HT1080 (cell line): Measurements from ENCODE around the gene PARK7. TPM values are rescaled to one million over a fixed set of nuclear protein-coding genes. Genes with fewer than 3 reads are reported as not detected.
"Not testable (repeated sequence)": the region's sequence is repeated elsewhere in the genome, so short reads cannot be mapped to it uniquely, and the experiment has no call there.

ENCODE experiments used
- DNase-seq: peaks from one replicate; pipeline ENCODE4 v3.0.0-alpha.2; 2015; ENCODE audit warnings: low read depth
- total RNA-seq: library from RNA; depleted of rRNA; stranded (reverse); fragments of >200 nt; shearing (Covaris generic); gene quantifications from 2 replicates; pipeline ENCODE4 v1.2.3, GENCODE V29; 2014

PARK7 gene
- total RNA-seq, 1 experiment from 2014 or later, result 280 TPM

DNA sequence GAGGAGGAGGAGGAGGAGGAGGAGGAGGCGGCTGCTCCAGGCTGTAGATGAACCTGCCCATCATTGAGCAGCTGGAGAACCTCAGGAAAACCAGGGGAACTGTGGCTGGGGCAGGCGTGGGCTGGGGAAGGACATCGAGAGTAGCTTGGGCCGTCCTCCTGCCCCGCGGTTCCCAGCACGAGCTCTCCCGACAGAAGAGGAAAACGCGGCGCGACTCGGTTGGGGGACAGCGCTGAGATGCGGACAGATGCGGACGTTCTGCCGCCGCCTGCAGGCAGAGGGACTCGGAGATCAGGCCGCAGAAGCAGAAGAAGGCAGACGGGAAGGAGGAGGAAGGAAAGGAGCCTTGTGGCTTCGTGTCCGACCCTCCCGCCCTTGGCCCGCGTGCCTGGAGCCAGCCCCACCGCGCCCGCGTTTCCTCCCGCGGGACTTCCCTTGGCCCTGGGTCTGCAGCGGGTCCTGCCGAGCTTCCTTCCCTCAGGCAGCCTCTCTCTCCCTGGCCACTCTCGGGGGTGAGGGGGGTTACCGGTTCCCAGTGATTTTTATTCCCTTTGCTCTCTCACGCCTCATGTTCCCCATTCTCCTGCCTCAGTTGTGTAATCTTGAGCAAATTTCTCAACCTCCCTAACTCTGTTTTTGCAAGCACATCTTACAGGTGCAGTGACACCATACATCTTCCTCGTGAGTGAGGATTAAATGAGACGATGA, 19.1 kb upstream of the PARK7 start:
- no peak for DNase-seq

DNA sequence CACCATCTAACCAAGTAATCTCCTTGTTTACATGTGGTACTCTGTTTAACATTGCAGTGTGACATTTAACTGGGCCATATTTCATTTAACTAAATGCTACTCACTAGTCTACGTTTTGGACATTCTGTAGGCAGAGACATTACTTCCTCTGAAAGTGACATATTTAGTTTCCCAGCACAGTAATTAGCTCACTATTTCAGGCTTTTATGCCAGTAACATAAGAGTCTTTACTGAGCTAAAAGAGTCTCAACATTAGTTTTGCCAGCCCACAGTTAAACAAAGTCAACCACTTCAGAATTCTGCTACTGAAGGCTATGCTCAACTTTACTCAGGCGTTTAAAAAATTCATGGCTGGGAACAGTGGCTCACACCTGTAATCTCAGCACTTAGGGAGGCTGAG, 18.3 kb upstream of the PARK7 start:
- DNase-seq, result no peak

DNA sequence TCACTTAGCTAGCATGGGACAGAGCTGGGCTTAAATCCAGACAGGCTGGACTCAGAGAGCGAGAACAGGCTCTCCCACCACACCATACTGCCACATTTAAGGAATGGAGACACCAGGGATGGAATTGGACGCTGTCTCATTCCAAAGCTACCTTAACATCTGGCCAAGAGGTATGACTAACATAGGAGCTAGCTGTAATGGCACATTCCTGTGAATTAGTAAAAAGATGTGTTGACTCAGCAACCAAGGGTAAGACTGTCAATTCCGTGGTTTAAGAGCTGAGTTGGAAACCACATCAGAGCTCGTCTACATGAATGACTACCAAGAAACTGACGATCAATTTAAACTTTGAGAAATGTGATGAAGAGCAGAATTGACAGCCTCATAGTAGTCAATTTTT, 12.6 kb upstream of the PARK7 start:
- peak; percentile 93 for DNase-seq

DNA sequence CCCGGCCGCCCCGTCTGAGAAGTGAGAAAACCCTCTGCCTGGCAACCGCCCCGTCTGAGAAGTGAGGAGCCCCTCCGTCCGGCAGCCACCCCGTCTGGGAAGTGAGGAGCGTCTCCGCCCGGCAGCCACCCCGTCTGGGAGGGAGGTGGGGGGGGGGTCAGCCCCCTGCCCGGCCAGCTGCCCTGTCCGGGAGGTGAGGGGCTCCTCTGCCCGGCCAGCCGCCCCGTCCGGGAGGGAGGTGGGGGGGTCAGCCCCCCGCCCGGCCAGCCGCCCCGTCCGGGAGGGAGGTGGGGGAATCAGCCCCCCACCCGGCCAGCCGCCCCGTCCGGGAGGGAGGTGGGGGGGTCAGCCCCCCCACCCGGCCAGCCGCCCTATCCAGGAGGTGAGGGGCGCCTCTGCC, 8.7 kb upstream of the PARK7 start:
- not testable (repeated sequence) for DNase-seq

DNA sequence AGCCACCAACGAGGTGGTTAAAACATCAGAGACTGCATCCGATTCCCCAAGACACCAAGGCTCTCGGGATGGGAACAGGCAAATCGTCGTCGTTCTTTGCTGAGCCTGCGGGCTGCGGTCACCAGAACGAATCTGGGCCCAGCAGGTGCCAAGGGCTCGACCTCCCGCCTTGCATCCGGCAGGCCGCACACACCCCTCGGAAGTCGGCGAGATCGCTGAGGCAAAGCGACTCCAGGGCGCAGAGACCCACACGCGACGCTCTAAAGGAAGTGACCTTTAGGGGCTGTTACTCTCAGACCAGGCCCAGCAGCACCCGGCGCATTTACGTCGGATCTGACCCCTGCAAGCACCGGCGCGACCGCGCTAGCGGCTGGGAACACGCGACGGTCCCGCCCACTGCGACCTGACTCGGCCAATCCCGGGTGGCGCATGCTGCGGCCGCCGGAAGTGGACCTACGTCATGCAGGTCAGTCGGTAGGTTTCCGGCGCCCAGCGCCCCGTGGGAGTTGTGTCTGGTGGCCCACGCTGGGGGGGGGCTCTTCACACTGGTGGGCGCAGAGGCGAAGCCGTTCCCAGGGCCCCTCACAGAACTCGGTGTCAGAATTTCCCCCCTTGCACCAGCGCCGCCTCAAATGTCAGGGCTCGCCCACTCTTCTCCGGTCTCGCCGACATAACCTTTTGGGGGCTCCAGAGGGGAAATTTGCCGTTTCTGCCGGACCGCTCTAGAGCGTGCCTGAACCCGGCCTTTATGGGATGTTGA, 7.5 kb upstream of the PARK7 start:
- peak; percentile 84 for DNase-seq

DNA sequence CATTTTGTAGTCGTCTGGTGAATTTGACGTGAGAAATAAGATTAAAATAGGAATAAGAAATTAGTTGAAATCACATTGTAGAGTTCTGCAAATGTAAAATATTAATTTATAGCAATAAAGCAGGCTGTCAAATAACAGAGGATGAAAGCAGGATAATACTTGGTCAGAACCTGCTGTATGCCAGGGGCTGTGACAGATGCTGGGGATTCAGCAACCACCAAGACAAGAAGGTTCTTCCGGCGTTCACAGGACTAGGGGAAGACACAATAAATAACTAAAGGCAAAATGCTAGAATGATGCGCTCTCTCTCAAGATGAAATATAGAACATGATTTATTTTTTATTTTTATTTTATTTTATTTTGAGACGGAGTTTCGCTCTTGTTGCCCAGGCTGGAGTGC, 6.8 kb upstream of the PARK7 start:
- no peak for DNase-seq

DNA sequence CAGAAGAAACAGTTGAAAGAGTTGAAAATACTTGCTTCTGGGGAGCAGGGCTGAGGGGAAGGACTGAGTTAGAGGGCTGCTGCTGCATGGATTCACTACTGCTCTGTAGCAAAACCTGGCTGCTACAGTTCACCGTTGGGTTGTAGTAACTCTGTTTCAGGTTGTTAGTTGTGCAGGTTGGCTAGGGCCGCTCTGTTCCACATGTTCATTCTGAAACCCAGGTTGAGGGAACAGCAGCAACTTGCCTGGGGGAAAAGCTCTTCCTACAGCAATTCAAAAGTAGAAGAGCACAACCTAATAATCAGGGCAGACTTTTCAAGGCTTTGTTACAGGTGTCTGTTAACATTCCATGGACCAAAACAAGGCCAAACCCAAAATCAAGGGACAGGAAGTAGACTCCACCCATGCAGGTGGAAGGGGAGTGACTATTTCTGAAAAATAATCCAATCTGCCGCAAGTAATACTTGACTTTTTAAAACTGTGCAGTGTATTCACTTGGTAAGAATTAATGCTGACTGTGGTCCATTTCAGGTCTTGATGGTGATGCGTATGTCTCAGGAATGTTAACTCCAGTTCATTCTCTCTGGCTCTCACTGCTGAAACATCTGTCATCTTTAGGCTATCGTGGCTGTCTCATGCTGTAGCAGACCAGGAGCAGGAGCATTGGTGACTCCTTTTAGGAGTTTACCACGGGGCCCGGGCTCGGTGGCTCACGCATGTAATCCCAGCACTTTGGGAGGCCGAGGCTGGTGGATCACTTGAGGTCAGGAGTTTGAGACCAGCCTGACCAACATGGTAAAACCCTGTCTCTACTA, 5.1 kb upstream of the PARK7 start:
- peak; percentile 41 for DNase-seq

DNA sequence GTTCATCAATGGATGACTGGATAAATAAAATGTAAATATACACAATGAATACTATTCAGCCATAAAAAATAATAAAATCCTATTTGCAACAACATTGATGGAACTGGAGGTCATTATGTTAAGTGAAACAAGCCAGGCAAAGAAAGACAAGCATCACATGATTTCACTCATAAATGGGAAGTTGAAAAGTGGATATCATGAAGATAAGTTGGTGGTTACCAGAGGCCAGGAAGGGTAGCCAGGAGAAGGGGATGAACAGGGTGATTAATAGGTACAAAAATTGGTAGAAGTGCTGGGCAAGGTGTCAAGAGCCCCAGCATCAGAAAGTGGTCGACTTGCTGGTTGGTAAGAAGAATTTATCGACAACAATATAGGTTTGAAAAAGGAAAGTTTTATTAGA, 1.3 kb upstream of the PARK7 start:
- DNase-seq, result no peak

DNA sequence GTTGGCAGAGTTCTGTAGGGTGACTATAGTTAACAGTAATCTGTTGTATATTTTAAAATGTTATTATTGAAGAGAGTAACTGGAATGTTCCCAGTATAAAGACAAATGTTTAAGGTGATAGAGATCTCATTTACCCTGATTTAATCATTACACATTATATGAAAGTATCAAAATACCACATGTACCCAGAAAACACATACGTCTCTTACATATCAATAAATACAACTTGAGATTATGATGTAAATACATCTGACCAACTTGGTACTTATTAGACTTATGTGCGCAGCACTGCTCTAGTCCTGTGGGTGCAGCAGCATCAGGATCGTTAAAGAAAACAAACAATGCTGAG, 670 bp upstream of the PARK7 start:
- DNase-seq, result no peak

DNA sequence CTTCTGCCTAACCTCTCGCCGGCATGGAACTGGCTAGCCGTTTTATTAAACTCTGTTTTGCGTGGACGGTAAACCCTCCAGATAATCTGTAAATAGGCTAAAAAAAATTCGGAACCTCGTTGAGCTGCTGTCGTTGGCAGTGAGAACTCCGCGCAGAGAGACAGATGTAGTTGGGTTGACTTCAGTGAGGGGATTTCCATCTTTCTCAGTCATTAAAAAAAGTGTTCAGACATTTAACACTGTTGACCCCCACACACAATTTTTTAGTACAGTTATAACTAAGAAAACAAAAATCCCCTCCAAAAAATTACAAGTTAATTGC, 464 bp downstream of the PARK7 start:
- no peak for DNase-seq

DNA sequence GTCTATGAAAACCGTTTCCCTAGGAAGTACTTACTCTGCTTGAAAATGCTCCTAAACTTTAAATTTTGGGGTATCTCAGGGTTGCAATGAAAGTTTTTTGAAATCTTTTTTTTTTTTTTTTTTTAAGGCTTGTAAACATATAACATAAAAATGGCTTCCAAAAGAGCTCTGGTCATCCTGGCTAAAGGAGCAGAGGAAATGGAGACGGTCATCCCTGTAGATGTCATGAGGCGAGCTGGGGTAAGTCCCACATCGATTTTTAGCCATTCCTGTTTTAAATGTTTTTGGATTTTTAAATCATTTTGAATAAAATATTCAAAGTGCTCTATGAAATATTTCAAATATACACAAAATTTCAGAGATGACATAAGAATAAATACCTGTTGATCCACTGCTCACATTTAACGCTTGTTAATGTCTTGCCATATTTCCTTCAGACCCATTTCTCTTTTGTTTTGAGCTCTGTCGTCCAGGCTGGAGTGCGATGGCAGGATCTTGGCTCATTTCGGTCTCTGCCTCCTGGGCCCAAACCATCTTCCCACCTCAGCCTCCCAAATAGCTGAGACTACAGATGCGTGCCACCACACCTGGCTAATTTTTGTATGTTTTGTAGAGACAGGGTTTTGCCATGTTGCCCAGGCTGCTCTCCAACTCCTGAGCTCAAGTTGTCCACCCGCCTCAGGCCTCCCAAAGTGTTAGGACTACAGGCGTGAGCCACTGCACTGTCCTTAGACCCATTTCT, 1.3 kb downstream of the PARK7 start:
- no peak for DNase-seq

DNA sequence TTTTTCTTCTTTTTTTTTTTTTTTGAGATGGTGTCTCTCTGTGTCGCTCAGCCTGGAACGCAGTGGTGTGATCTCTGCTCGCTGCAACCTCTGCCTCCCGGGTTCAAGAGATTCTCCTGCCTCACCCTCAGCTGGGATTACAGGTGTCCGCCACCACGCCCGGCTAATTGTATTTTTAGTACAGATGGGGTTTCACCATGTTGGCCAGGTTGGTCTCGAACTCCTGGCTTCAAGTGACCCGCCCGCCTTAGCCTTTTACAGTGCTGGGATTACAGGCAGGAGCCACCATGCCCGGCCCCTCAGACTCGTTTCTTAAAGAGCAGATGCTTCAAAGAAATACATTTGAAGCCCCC, 1.8 kb downstream of the PARK7 start:
- not testable (repeated sequence) for DNase-seq

DNA sequence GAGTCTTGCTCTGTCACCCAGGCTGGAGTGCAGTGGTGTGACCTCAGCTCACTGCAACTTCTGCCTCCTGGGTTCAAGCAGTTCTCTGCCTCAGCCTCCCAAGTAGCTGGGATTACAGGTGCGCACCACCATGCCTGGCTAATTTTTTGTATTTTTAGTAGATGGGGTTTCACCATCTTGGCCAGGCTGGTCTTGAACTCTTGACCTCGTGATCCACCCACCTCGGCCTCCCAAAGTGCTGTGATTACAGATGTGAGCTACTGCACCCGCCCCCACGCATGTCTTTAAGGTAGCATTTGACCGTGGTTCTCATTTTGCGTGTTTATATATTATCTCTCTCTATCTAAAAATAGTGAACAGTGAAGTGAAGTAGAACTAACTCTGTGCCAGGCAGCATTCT, 2.3 kb downstream of the PARK7 start:
- not testable (repeated sequence) for DNase-seq

DNA sequence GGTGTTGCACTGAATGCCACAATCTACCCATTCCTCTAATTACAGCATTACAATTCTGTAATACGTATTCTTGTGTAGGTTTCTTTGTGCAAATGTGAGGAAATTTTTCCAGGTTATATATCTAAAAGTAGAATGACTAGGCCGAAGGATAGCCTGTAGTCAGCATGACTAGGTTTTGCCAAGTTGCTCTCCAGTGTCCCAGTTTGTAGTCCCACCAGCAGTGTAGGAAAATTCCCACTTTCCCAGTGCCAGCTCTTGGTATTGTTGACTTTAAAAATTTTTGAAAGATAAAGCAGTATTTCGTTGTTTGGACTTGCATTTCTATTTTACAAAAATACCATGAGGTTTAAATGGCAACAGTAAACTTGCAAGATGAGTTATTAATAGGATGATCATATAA, 3.0 kb downstream of the PARK7 start:
- DNase-seq, result no peak

DNA sequence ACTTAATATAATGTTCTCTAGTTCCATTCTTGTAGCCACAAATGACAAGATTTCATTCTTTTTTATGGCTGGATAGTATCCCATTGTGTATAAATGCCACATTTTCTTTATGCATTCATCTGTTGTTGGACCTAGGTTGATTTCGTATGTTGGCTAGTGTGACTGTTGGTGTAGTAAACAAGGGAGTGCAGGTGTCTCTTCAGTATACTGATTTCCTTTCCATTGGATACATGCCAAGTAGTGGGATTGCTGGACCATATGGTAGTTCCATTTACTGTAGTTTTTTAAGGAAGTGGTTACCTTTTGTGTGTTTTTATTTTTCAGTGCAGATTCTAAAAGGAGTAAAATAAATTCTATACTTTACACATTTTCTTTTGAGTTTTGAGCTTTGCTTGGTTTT, 5.7 kb downstream of the PARK7 start:
- no peak for DNase-seq

DNA sequence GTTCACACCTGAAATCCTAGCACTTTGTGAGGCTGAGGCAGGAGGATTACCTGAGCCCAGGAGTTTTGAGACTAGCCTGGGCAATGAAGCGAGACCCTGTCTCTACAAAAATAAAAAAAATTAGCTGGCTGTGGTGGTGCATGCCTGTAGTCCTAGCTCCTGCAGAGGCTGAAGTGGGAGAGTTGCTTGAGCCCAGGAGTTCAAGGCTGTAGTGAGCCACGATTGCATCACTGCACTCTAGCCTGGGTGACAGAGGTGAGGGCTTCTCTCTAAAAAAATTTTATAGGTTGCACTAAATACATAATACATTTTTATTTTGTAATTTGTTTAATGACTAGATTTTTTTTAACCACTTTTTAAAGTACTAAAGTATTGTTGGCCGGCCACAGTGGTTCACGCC, 6.1 kb downstream of the PARK7 start:
- no peak for DNase-seq

DNA sequence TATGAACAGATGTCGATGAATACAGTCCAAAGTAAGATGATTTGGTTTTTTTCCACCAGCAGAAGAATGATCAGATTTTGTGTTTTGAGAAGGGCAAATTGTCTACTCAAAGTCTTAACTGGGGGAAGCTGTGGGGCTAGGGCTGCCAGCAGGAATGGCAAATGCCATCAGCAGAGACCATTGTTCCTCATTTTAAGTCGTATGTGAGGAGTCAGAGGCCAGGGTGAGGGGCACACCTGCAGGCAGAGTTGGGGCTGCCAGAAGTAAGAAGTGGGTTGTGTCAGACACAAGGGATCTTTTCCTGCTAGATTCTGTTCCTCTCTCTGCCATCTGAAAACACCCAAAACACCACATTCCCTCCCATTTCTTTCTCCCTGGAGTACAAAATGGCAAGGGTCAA, 8.7 kb downstream of the PARK7 start:
- DNase-seq, result no peak

DNA sequence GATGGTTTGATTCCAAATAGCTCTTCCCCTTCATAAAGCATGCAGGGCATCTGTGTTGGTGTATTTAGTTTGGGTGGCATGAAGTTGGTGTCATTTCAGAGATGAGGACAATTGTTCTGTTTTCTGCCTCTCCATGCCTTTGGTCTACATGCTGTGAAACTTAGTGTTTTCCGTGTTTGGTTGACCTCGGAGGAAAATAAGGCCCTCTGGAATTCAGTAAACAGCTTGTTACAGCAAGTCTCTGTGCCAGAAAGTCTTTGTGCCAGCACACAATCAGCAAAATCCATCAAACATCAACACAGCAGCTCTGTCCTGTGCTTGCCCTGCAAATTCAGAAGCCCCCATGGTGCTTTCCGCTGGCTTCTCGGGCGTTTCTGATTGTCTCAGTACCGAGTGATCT, 9.5 kb downstream of the PARK7 start:
- no peak for DNase-seq

DNA sequence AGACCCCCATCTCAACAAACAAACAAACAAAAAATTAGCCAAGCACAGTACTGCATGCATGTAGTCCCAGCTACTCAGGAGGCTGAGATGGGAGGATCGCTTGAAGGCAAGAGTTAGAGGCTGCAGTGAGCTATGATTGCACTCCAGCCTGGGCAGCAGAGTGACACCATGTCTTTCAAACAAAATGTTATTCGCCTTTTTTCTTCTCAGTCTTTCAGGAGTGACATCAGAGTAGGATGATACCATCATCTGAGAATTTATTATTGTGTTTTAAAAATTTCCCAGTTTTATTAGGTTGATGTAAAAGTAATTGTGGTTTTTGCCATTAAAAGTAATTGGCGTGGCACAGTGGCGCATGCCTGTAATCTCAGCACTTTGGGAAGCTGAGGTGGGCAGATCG, 10.8 kb downstream of the PARK7 start:
- DNase-seq, result no peak

DNA sequence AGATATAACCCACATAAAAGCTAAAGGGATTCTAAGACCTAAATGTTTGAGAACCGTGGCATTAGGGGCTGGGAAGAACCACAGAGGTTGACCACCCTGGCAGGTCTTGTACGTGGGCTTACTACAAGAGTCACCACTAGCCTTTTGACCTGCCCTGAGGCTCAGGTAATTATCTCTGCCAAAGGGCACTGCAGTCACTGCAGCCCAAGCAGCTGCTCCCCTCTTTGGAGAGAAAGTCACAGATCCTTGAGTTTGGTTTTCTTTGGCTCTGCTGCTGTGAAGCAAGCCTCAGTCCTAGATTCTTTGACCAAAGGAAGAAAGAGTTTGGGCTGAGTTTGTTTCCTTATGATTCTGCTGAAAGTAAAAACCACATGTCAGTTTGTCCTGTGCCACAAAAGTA, 11.6 kb downstream of the PARK7 start:
- no peak for DNase-seq

DNA sequence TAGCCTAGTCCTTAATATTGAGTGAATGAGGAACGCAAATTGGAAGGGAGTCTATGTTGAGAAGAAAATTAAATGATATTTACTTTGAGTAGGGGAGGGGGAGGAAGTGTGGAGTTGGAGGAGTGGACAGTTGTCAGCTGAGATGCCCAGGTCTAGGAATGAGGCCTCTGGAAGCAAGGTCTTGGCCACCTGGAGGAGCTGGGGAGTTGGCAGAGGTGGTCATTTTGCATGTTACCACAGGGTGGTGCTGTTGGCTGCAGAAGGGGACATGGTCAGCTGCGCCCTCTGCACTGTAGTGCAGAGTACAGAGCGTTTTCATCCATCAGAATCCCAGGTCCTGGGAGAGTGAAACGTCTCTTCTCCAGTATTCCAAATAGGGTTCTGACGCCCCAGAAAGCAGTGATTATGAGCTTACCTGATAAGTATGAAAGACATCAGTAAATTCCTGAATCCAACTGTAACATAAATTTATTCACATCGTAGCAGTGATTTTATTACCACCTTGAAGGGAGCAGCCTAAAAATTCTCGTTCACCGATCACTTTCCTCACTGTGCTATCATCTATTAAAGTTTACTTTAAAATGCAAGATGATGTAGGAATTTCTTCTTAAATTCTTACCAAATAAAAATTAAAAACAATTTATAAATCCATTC, 13.8 kb downstream of the PARK7 start:
- peak; percentile 83 for DNase-seq
